Tibial artery (tissue), 4 donors: ENCODE measurements around the gene GLIS1.
A peak's percentile ranks its signal among the peaks of the same experiment; 100 is the strongest.

Source experiments
- DNase-seq, 2 donors: peaks; one replicate each; pipeline ENCODE4 v3.0.0-alpha.2; 2019
- H3K27ac ChIP-seq, 2 donors: fragments of 200-600 bp; sonication (generic) in 1 of 2; 1 replicate in 1 of 2; 2 replicates in 1 of 2; pipeline ENCODE4 v1.5.1; 2018 to 2019; ENCODE audit warnings: mild to moderate bottlenecking in 1 of 2
- H3K27me3 ChIP-seq, 2 donors: fragments of 200-600 bp; sonication (generic) in 1 of 2; one replicate each; pipeline versions ENCODE4 v1.5.1 to v1.6.0; 2016 to 2019
- H3K36me3 ChIP-seq, 3 donors: fragments of 200-600 bp; sonication (generic) in 2 of 3; one replicate each; pipeline ENCODE4 v1.5.1; 2016 to 2019; ENCODE audit warnings: mild to moderate bottlenecking in 2 of 3
- H3K4me1 ChIP-seq, 4 donors: fragments of 200-600 bp; sonication (generic) in 2 of 4; 1 replicate in 3 of 4; 2 replicates in 1 of 4; pipeline ENCODE4 v1.5.1; 2016 to 2019
- H3K4me3 ChIP-seq, 2 donors: fragments of 200-600 bp; sonication (generic) in 1 of 2; 1 replicate in 1 of 2; 2 replicates in 1 of 2; pipeline ENCODE4 v1.5.1; 2018 to 2019; ENCODE audit warnings: mild to moderate bottlenecking in 2 of 2
- H3K9me3 ChIP-seq, 3 donors: fragments of 200-600 bp; sonication (generic) in 1 of 3; one replicate each; pipeline ENCODE4 v1.5.1; 2016 to 2019
- intact Hi-C: fragments of 100-400 bp; cut with DNase I; formaldehyde crosslinking; loops from one replicate; pipeline ENCODE4 v1.15.0; 2023; ENCODE audit warnings: low total_unique reads
- TF ChIP-seq, protein P1 (sequence below), 2 experiments: fragments of 200-600 bp in 1 of 2; fragments of 450-650 bp in 1 of 2; IDR thresholded peaks; one replicate each; pipeline ENCODE4 v1.5.1; 2017 to 2019; ENCODE audit warnings: antibody characterized with exemption in 2 of 2, mild to moderate bottlenecking in 1 of 2, moderate library complexity in 1 of 2

Gene GLIS1

DNA sequence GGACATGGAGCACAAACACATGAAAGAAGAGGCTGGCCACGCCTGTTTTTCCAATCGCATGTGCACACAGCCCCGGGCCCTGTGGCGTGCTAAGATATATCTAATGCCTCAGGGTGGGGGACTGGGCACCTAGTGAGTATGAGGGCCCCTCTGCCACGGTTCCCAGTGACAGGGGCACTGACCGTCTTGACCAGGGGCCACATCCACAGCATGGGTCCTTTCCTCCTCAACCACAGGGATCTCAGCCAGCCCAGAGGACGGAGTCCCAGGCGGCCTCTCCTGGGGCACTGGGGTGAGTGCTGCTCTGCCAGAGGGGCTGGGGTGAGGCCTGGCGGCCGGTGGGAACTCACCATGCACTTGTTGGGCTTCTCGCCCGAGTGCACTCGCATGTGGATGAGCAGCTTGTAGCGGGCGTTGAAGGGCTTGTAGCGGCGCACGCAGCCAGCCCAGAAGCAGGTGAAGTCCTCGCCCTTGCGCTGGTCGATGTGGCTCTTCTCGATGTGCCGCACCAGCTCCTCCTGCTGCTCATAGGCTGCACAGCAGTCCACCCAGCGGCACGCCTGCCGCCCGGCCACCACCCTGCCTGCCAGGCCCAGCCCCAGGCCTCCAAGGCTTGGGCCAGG, 145.1 kb downstream of the GLIS1 start:
- Histone ChIP-seq H3K9me3 (no peaks in the 10 kb centered on the region), H3K27me3 (peaks cover 0 to 5% of the 10 kb centered on the region in 2 donors), H3K36me3 (no peaks in the 10 kb centered on the region), H3K4me3 (no peak overlapping the region), H3K4me1 (peaks cover 0 to 4% (median 0%) of the 10 kb centered on the region in 4 donors), H3K27ac (no peak overlapping the region)
- DNase-seq = peak in 1 of 2 donors; percentile 63
- TF ChIP-seq, protein P1, sequence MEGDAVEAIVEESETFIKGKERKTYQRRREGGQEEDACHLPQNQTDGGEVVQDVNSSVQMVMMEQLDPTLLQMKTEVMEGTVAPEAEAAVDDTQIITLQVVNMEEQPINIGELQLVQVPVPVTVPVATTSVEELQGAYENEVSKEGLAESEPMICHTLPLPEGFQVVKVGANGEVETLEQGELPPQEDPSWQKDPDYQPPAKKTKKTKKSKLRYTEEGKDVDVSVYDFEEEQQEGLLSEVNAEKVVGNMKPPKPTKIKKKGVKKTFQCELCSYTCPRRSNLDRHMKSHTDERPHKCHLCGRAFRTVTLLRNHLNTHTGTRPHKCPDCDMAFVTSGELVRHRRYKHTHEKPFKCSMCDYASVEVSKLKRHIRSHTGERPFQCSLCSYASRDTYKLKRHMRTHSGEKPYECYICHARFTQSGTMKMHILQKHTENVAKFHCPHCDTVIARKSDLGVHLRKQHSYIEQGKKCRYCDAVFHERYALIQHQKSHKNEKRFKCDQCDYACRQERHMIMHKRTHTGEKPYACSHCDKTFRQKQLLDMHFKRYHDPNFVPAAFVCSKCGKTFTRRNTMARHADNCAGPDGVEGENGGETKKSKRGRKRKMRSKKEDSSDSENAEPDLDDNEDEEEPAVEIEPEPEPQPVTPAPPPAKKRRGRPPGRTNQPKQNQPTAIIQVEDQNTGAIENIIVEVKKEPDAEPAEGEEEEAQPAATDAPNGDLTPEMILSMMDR (IDR thresholded peaks at IDR 0.05) = no peak
- intact Hi-C loops = no loop called here

DNA sequence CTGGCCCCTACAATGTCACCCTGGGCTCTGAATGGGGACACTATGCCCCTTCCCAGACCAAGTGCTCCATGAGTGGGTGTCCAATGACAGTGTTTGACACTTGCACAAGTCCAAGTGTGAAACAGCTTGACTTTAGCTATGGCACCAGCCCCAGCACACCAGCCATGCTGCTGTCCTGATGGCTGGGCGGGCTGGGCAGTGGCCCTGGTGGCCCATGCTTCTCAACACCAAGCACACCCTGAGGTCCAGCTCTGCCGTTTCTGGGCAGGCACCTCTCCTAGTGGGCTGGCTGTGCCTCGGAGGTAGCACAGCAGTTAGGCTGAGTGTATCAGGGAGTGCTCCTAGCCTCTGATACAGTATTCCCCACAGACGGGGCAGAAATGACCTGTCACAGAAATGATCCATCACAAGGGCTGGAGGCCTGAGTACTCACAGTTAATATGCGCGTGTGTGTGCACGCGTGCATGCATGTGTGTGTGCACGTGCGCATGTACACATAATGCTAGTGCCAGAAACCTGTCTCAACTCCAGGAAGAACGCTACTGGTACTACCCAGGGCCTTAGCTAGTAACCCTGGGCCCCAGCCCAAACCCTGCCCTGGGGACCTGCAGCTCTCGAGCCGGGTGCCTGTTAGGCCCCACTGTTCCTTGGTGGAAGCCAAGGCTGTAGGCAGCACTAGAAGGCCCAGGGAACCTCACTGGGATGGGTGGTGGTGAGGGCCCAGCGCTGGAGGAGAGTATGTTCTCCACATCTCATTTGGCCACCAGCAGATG, 145.8 kb downstream of the GLIS1 start:
- no peak overlapping the region for H3K4me3 ChIP-seq
- no peaks in the 10 kb centered on the region for H3K9me3 ChIP-seq
- no peak overlapping the region for H3K27ac ChIP-seq
- TF ChIP-seq, protein P1 (IDR thresholded peaks at IDR 0.05) = no peak
- H3K36me3 ChIP-seq = no peaks in the 10 kb centered on the region
- H3K27me3 ChIP-seq = peaks cover 0 to 5% of the 10 kb centered on the region in 2 donors
- H3K4me1 ChIP-seq = peaks cover 0 to 4% (median 0%) of the 10 kb centered on the region in 4 donors
- intact Hi-C loops = no loop called here
- DNase-seq = peak in 1 of 2 donors; percentile 43

DNA sequence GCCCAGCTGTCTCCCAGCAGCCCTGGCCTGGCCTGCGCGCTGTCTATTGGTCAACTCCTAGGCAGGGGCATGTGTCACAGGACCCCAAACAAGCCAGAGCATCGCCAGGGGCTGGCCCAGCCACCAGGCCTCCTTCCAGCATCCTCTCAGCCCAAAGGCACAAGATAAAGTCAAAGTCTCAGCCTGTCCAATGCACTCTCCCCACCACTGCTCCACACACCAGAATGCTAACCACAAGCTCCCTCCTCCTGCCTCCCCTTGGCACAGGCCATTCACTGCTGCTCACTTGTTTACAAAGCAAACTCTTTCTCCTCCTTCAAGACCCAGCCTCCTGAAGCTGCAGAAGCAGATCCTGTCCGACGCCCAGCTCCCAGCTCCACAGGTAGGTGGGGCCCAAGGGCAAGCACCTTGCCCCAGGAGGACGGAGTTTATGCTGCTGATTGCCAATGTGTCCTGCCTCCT, 146.4 kb downstream of the GLIS1 start:
- H3K4me3 ChIP-seq = no peak overlapping the region
- TF ChIP-seq, protein P1 (IDR thresholded peaks at IDR 0.05) = no peak
- no peaks in the 10 kb centered on the region for H3K36me3 ChIP-seq
- DNase-seq = peak; percentile 64 to 75
- H3K27ac ChIP-seq = peak overlapping the region in 1 of 2 donors; percentile 22
- peaks cover 0 to 5% of the 10 kb centered on the region in 2 donors for H3K27me3 ChIP-seq
- H3K9me3 ChIP-seq = no peaks in the 10 kb centered on the region
- intact Hi-C loops = no loop called here
- peaks cover 0 to 4% (median 0%) of the 10 kb centered on the region in 4 donors for H3K4me1 ChIP-seq

DNA sequence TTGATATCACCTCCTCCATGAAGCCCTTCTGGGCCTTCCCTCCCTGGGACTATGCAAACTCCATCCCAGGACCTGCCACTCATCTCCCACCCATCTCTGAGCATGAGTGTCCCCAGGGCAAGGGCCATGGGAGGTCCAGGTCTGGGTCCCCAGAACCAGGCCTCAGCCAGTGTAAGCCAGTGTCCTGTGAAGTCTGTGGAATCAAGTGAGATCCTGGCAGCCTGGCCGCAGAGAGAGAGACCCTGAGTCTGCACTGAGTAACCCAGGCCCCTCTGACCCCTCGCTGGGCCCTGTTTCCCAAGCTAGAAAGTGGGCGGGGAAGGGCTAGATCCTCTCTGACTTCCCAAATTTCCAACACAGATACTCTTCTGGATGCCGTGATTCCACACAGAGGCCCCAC, 147.0 kb downstream of the GLIS1 start:
- intact Hi-C loops = no loop called here
- H3K4me1 ChIP-seq = peaks cover 0 to 4% (median 0%) of the 10 kb centered on the region in 4 donors
- peaks cover 0 to 5% of the 10 kb centered on the region in 2 donors for H3K27me3 ChIP-seq
- H3K4me3 ChIP-seq = no peak overlapping the region
- H3K9me3 ChIP-seq = no peaks in the 10 kb centered on the region
- DNase-seq = peak in 1 of 2 donors; percentile 47
- TF ChIP-seq, protein P1 (IDR thresholded peaks at IDR 0.05) = no peak
- no peaks in the 10 kb centered on the region for H3K36me3 ChIP-seq
- H3K27ac ChIP-seq = peak overlapping the region in 1 of 2 donors; percentile 22

DNA sequence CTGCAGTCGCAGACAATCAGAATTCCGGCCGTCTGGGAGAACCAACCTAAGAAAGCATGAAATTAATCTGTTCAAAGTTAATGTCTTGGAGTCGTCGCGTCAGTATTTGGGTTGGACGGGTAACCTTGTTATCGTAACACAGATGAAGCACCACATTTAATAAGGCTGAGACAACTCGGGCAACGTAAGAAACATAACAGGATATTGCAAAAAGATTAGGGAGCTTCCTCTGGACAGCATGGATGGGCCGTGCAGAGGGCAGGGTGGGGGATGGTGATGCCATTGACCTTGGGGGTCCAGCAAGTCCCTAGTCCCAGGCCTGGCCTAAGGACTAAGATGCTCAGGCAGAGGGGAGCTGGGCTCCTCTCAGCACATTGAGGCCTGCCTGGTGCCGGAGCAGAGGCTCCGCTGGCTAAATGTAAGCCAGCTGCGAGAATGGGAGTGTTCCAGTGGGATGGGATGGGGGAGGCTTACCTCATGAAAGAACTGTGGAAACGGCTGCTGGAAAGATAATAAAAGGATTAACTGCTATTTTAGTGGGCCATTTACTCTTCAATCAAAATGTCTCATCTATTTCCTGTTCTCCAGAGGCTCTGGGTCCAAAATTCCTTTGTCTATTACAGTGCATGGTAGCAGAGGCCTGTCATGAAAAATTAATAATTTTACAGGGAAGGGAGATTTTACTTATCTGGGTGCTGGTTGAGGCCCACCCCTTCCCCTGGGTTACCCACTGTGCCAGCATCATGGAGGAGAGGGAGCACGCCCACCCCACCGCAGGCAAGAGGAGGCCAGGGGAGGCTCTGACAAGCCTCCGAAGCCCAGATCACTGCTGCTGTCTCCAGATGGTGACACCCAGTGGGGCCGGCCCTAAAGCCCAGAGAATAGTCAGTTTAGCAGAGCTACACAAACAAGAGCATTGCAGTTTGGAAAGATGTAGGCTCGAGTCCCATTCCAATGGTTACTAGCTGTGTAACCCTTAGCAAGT, 148.1 kb downstream of the GLIS1 start:
- no peak overlapping the region for H3K4me3 ChIP-seq
- no peaks in the 10 kb centered on the region for H3K9me3 ChIP-seq
- TF ChIP-seq, protein P1 (IDR thresholded peaks at IDR 0.05) = no peak
- no peaks in the 10 kb centered on the region for H3K36me3 ChIP-seq
- peak; percentile 29 to 55 for DNase-seq
- intact Hi-C loops = no loop called here
- H3K4me1 ChIP-seq = peaks cover 0 to 4% (median 0%) of the 10 kb centered on the region in 4 donors
- H3K27me3 ChIP-seq = peaks cover 0 to 5% of the 10 kb centered on the region in 2 donors
- H3K27ac ChIP-seq = peak overlapping the region in 1 of 2 donors; percentile 33
